GM10266 (cell line): ENCODE data around the gene PSMG3.

ENCODE experiments used
- DNase-seq: peaks from one replicate; pipeline ENCODE4 v3.0.0; 2012; ENCODE audit errors: extremely low spot score
- CTCF ChIP-seq: IDR thresholded peaks from 2 replicates; pipeline ENCODE4 v1.5.1; 2012; ENCODE audit warnings: mild to moderate bottlenecking, low read depth; ENCODE audit not compliant: control insufficient read depth, insufficient read depth; ENCODE audit errors: missing control alignments

PSMG3 gene

DNA sequence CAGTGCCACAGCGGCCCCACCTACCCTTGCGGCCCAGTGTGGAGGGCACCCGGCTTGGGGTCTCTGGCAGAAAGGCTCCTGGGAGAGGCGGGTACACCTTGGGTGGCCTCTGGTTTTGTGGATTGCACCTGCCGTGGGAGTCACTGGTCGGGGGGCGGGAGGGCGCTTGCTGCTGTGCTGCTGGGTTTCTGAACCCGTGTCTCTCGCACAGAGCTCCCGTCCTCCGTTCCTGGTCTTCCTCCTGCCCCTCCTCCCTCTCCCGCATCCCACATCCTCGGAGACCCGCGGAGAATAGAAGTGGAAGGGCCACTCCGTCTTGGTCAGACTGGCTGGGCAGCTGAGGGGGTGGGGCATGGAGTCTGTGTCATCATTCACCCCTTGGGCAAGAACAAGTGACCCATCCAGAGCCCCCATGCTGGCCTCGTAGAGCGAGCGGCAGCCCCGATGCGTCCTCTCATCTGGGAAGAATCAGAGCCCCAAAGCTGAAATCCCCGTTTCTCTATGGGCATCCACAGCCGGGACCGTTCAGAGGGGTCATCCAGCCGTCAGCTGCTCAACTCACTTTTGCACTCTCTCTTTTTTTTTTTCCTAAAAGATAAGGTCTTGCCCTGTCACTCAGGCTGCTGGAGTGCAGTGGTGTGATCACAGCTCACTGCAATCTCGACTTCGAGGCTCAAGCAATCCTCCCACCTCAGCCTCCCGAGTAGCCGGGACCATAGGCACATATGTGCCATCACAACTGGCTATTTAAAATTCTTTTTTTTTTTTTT lies 35.3 kb downstream of the PSMG3 start:
- DNase-seq = no peak
- no peak for TF ChIP-seq CTCF

DNA sequence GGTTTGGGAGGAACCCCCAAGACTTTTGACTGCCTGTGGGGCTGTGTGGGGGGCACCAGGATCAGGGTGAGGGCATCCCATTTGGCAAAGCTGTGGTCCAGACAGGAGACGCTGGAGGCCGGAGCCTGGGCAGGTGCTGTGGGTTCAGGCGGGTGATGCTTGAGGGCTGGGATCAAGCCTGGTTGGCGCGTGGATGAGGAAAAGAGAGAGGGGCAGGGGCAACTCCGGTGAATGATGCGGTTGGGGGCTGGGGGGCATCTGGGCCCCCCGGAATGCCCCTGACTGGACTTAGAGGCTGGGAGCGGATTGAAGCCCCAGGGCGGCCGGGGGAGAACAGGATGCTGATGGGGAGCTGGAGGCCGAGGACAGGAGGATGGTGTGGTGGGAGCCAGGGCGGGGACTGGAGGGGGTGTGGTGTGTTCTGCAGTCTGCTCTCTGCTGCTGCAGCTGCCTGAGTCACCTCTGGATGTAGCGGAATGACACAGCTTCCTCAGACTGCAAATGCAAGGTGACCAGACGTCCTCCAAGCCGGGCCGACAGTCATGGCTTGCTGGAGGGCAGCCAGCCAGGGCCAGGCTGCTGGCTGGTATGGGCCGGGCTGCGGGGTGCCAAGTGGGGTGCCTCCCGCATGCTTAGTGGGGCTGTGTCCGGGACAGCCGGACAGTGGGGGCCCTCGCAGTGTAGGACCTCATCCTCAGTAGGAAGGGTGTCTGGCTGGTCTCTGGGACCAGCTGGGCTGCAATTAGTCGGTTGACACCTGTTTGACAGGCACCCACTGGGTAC lies 36.1 kb downstream of the PSMG3 start:
- no peak for DNase-seq
- no peak for TF ChIP-seq CTCF

DNA sequence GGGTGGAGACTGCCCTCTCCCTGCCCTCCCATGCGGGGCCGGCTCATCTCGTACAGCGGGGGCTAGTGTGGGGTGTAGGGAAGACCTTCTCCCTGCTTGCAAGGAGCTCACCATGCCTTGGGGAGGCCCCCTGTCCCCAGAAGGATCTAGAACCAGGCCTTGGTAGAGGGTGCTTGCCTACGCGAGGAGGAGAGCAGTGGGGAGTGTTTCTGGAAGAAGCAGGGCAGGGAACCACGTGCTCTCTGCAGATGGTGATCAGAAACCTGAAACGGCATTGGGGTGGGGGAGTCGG lies 36.6 kb downstream of the PSMG3 start:
- no peak for TF ChIP-seq CTCF
- DNase-seq = no peak

GRCh38 chr7:1532456-1533254 lies 37.2 kb downstream of the PSMG3 start:
- no peak for DNase-seq
- no peak for TF ChIP-seq CTCF

DNA sequence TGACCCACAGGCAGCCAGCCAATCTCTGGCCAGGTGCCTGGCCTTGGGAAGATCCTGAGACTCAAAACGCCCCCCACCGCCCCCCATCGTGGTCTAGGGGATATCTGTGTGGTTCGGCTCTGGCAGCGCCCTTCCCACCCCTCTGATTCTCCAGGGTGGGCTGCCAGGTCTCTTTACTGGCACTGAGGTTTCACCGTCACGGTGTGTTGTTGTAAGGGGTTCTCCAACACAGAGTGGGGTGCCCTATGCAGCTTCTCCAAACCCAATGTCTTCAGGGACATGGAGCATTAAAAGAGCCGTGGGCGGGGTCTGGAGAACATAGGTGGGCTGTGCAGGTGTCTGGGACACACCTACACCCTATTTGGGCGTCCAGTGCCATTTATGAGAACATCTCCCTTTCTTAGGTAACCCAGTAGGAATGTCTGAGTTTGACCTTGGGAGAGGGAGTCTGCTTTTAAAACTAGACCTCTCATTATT lies 37.8 kb downstream of the PSMG3 start:
- TF ChIP-seq CTCF = no peak
- DNase-seq = no peak

DNA sequence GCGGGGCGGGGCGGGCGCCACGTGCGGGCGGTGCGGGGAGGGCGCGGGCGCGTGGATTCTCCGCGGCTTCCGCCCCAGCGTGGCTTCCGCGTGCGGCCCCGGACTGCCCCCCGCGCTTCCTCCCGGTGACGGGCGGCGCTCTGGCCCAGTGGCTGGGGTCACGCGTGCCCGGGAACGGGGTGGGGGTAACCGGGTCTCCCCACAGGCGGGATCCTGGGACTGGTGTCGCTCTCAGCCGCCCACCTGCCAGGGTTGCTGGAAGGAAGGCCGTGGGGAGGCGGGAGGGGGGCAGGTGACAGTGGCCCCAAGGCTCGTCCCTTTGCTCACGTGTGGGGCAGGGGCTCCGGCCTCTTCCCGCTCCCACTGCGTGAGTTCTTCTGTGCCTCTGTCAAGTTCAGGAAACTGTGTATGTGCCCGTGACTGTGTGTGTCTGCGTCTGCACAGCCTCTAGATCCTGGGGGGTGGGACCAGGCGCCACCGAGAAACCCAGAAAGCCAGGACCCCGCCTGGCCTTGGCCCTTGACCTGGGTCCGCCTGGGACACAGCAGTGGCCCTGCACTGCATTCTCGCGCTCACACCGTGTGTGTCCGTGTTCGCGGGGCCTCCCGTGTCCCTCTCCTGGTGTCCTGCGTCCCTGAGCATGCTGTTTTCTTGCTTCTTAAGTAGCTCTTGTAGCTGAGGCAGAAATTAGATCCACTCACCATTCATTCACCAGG lies 38.4 kb downstream of the PSMG3 start:
- no peak for DNase-seq
- no peak for TF ChIP-seq CTCF
